Heart right ventricle (tissue), 16 donors: Measurements from ENCODE around the gene UGT3A2. TPM values are rescaled to one million over a fixed set of nuclear protein-coding genes. Genes with fewer than 3 reads are reported as not detected.

Source experiments
- ATAC-seq, 8 donors: fragments of 200-7000 bp; cut with Tn5 transposase; one replicate each; pipeline ENCODE4 v1.9.1; 2020; ENCODE audit warnings: mild to moderate bottlenecking in 8 of 8, moderate library complexity in 8 of 8, moderate number of reproducible peaks in 1 of 8
- DNase-seq, 2 donors: peaks; one replicate each; pipeline ENCODE4 v3.0.0-alpha.2; 2020
- H3K27ac ChIP-seq, 10 donors: fragments of 200-600 bp; sonication (generic) in 2 of 10; one replicate each; pipeline versions ENCODE4 v1.5.0 to v1.8.0; 2020 to 2022; ENCODE audit warnings: mild to moderate bottlenecking in 3 of 10
- H3K27me3 ChIP-seq, 7 donors: fragments of 200-600 bp; one replicate each; pipeline ENCODE4 v1.8.0; 2021 to 2022; ENCODE audit warnings: mild to moderate bottlenecking in 2 of 7
- H3K36me3 ChIP-seq, 9 donors: fragments of 200-600 bp; sonication (generic) in 1 of 9; one replicate each; pipeline versions ENCODE4 v1.5.0 to v1.8.0; 2020 to 2022; ENCODE audit warnings: mild to moderate bottlenecking in 2 of 9
- H3K4me1 ChIP-seq, 9 donors: fragments of 200-600 bp; sonication (generic) in 1 of 9; one replicate each; pipeline versions ENCODE4 v1.5.0 to v1.8.0; 2020 to 2022; ENCODE audit warnings: mild to moderate bottlenecking in 4 of 9
- H3K4me3 ChIP-seq, 10 donors: fragments of 200-600 bp; sonication (generic) in 2 of 10; one replicate each; pipeline versions ENCODE4 v1.5.0 to v1.8.0; 2020 to 2022; ENCODE audit warnings: mild to moderate bottlenecking in 7 of 10, moderate library complexity in 2 of 10
- H3K9me3 ChIP-seq, 11 donors: fragments of 200-600 bp in 10 of 11; sonication (generic) in 2 of 11; one replicate each; pipeline versions ENCODE4 v1.5.0 to v1.8.0; 2013 to 2022; ENCODE audit warnings: mild to moderate bottlenecking in 2 of 11, control low read depth in 1 of 11, moderate library complexity in 1 of 11
- CTCF ChIP-seq, 9 donors: fragments of 200-600 bp; sonication (generic) in 2 of 9; IDR thresholded peaks; one replicate each; pipeline versions ENCODE4 v1.5.0 to v1.8.0; 2021 to 2022; ENCODE audit warnings: antibody characterized with exemption in 9 of 9, mild to moderate bottlenecking in 5 of 9, moderate library complexity in 1 of 9
- WGBS, 2 donors: extraction: QIAGEN DNeasy Blood & Tissue Kit; methylation state at CpG; one replicate each; pipeline ENCODE4 v1.1.7; 2013; ENCODE audit warnings: inconsistent platforms in 1 of 2; 5-methylcytosine and 5-hydroxymethylcytosine counted together
- intact Hi-C, 10 donors: fragments of 100-400 bp; cut with DNase I; formaldehyde crosslinking; loops; one replicate each; pipeline versions ENCODE4 v1.11.1 to v1.14.2; 2022
- polyA plus RNA-seq, 2 donors: library from polyadenylated mRNA; stranded (reverse); fragments of 200-250 nt; gene quantifications; one replicate each; pipeline ENCODE4 v1.2.3, GENCODE V29; 2013
- total RNA-seq, 10 donors: library from RNA; stranded (reverse); fragmentation: NEBNext Ultra II Directional in 3 of 10; extraction: Animal tissue kit (Norgen Biotek cat#: 25700) in 3 of 10; gene quantifications; one replicate each; pipeline versions ENCODE4 v1.2.1 to v1.2.4, GENCODE V29; 2021 to 2023
- donor health status: Arrhythmogenic right ventricular cardiomyopathy.
- donor health status: ischemic (EF 13 %, LVEDD 7.1; RV severe dilation, severe dysfunction).
- donor health status: healthy with polysubstance abuse.
- donor health status: DM: no; HTN: yes; CAD: no.
- donor health status: DM: no; HTN: no; CAD: no.
- donor health status: ischemic (EF 25% LVEDD 6.9; RV normal size, moderate dysfunction).
- donor health status: ischemic (EF 25% LVEDD 5.7; RV mildly dilated, moderate dysfunction).
- donor health status: healthy.
- donor health status: DM: yes; HTN: yes; CAD: no.
- donor health status: Ischemic cardiomyopathy.
- donor health status: ischemic (EF 35%, LVEDD 5.7; RV mildly dilated, moderate dysfunction).
- donor health status: nonischemic (EF 11% LVEDD 7.7; RV severe dilation, severe dysfunction).
- donor health status: DM: yes; HTN: yes; CAD: no.
- donor health status: PGD.
- donor health status: ischemic (EF 29% LVEDD 5.4; RV normal size, mild dysfunction).
- donor health status: nonischemic (EF 23%, LVEDD 6.1; RV moderate dilation, normal function).

Gene UGT3A2
- total and polyA plus RNA-seq, 12 donors, result not detected

GRCh38 chr5:36078430-36078829 lies 11.7 kb upstream of the UGT3A2 start:
- ATAC-seq, result no peak
- DNase-seq, result no peak
- H3K4me1 ChIP-seq, result peaks cover 0 to 5% (median 0%) of the 10 kb centered on the region in 9 donors
- H3K9me3 ChIP-seq, result no peaks in the 10 kb centered on the region
- intact Hi-C loops, result no loop called here
- peaks cover 0 to 30% (median 3%) of the 10 kb centered on the region in 7 donors for H3K27me3 ChIP-seq
- no peak for TF ChIP-seq CTCF (IDR thresholded peaks at IDR 0.05)
- H3K27ac ChIP-seq, result no peak overlapping the region
- WGBS, 2 donors, result 67 to 76% methylated on average over 10 of the region's 10 CpGs
- H3K36me3 ChIP-seq, result no peaks in the 10 kb centered on the region
- H3K4me3 ChIP-seq, result no peak overlapping the region

DNA sequence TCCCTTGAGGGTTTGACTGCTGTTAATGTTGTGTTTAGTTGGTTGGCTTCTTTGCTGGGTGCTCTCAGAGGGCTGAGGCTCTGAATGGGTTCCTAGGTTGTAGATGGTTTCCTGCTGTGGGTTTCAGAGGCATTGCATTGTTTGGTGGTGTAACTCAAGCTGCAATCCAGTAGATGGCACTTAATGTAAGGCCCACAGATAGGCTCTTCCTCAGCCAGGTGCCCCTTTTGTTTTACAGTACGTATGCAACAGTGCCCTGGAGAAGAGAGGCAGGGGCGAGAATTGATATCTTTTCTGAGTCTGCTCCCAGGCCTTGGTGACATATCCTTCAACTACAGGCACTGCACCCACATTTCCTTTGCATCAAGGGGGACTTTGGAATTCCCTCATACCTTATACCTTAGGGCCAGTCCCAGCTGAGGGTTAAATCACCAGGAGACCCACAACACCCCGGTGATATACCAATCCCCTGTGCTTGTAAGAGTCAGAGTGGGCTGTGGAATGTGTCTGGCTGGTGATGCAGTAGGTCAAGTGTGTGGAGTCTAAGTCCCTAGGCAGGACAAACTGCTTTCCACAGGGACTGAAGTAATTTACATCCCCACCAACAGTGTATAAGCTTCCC lies 7.0 kb upstream of the UGT3A2 start:
- no peaks in the 10 kb centered on the region for H3K9me3 ChIP-seq
- DNase-seq (no peak), ATAC-seq (no peak)
- no peaks in the 10 kb centered on the region for H3K36me3 ChIP-seq
- no peak overlapping the region for H3K27ac ChIP-seq
- H3K4me3 ChIP-seq, result no peak overlapping the region
- 40 to 51% methylated on average over 3 of the region's 3 CpGs for WGBS, 2 donors
- H3K4me1 ChIP-seq, result no peaks in the 10 kb centered on the region
- TF ChIP-seq CTCF (IDR thresholded peaks at IDR 0.05), result peak in 1 of 9 donors; percentile 11
- intact Hi-C loops, result no loop called here
- H3K27me3 ChIP-seq, result peaks cover 0 to 5% (median 0%) of the 10 kb centered on the region in 7 donors

DNA sequence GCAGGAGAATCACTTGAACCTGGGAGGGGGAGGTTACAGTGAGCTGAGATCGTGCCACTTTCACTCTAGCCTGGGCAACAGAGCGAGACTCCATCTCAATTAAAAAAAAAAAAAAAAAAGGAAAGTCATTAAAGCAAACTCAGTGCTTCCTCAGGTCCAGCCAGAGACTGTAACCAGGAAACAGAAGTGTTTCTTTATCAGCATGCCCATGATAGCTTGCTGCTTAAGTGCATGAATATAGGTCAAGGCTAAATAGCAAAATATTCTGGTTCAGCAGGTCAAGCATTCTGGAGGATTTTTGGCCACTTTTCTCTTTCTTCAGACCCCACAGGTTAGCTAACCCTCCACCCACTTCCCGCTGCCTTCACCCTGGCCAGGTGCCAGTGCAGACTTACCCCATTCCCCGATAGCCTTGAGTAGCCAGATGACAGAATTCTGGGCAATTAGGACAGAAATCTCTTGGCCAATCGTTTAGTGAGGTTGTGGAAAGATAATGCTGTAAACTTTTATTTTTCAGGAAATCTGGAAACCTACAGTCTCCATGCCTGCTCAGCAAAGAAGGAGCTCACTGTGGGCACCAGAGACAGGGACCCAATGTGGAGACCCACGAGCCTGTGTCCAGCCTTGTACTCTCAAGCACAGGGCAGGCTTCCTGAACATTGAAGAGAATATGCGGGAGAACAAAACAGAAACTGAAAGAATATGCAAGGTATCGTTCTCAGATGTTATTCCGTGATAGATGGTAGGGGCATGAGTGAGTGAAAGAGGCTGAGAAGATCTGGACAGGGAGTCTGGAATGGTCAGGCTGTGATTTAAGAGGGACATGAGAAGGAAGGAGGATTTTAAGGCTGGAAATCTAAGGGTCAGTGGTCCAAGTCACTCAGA lies 4.2 kb upstream of the UGT3A2 start:
- peak overlapping the region in 3 of 10 donors; percentile 12 to 26 (median 24) for H3K4me3 ChIP-seq
- 53% methylated on average over 9 of the region's 9 CpGs for WGBS, 2 donors

More for the DNA sequence above, 4.2 kb upstream of the UGT3A2 start:
- ATAC-seq, result no peak
- H3K36me3 ChIP-seq, result no peaks in the 10 kb centered on the region
- H3K27ac ChIP-seq, result no peak overlapping the region
- TF ChIP-seq CTCF (IDR thresholded peaks at IDR 0.05), result no peak
- DNase-seq, result no peak
- peaks cover 0 to 21% (median 16%) of the 10 kb centered on the region in 7 donors for H3K27me3 ChIP-seq
- H3K9me3 ChIP-seq, result no peaks in the 10 kb centered on the region
- intact Hi-C loops, result no loop called here
- H3K4me1 ChIP-seq, result peaks cover 0 to 4% (median 0%) of the 10 kb centered on the region in 9 donors
